AG04449 (cell line): ENCODE data around the gene NEMP2.

Source experiments
- CTCF ChIA-PET: fragments of 350-600 bp; formaldehyde crosslinking; extraction: SDS; loops from one replicate; lab custom pipeline; 2021; ENCODE audit warnings: antibody characterized with exemption; lab: Yijun Ruan, JAX
- POLR2A ChIA-PET: fragments of 400-600, 350-600 bp; formaldehyde crosslinking; extraction: SDS; loops from one replicate; lab custom pipeline; 2020; ENCODE audit warnings: antibody characterized with exemption, inconsistent platforms; lab: Yijun Ruan, JAX
- DNase-seq: peaks from one replicate; pipeline ENCODE4 v3.0.0-alpha.2; 2010; ENCODE audit warnings: low read depth, low spot score
- H3K4me3 ChIP-seq: 2 replicates; pipeline ENCODE4 v1.5.1; 2011; ENCODE audit warnings: low read depth, mild to moderate bottlenecking, control low read depth, low read length
- CTCF ChIP-seq: IDR thresholded peaks from one replicate; pipeline ENCODE4 v1.5.1; 2011; ENCODE audit warnings: mild to moderate bottlenecking, moderate library complexity, low read length, control low read depth, inconsistent platforms; ENCODE audit not compliant: insufficient read depth; ENCODE audit errors: missing control alignments

Gene NEMP2

GRCh38 chr2:190579058-190579410 lies 44.5 kb upstream of the NEMP2 start:
- no peak overlapping the region for H3K4me3 ChIP-seq
- CTCF ChIA-PET: no interaction called here
- TF ChIP-seq CTCF: no peak
- no peak for DNase-seq
- POLR2A ChIA-PET: no interaction called here

GRCh38 chr2:190578158-190579057 lies 43.9 kb upstream of the NEMP2 start:
- ChIA-PET CTCF (no interaction called here), POLR2A (no interaction called here)
- no peak overlapping the region for H3K4me3 ChIP-seq
- no peak for DNase-seq
- TF ChIP-seq CTCF: no peak

GRCh38 chr2:190576573-190576972 lies 42.1 kb upstream of the NEMP2 start:
- H3K4me3 ChIP-seq: no peak overlapping the region
- no peak for TF ChIP-seq CTCF
- ChIA-PET POLR2A (no interaction called here), CTCF (no interaction called here)
- no peak for DNase-seq

GRCh38 chr2:190575263-190575662 lies 40.7 kb upstream of the NEMP2 start:
- POLR2A ChIA-PET: no interaction called here
- DNase-seq: no peak
- TF ChIP-seq CTCF: no peak
- no peak overlapping the region for H3K4me3 ChIP-seq
- CTCF ChIA-PET: no interaction called here

- TF ChIP-seq CTCF: no peak
- no peak overlapping the region for H3K4me3 ChIP-seq
- ChIA-PET CTCF (interaction anchor here (0.8 kb wide), 1 partner anchor 12 kb away, joined by 4 read pairs; no protein-coding TSS in a partner anchor), POLR2A (no interaction called here)
- DNase-seq: no peak
These were observed 39.6 kb upstream of the NEMP2 start for GRCh38 chr2:190574169-190574568.

- DNase-seq: no peak
- no peak overlapping the region for H3K4me3 ChIP-seq
- POLR2A ChIA-PET: interaction anchor here (0.6 kb wide), 1 partner anchor 37 kb away, joined by 3 read pairs; the partner anchor contains the start of gene NEMP2
- TF ChIP-seq CTCF: no peak
- CTCF ChIA-PET: interaction anchor here (1.1 to 1.4 kb wide), 2 partner anchors 10 to 153 kb away, joined by 3 read pairs; no protein-coding TSS in a partner anchor
These were observed 37.7 kb upstream of the NEMP2 start for GRCh38 chr2:190572246-190572645.
